OCI-LY3 (cell line): ENCODE measurements around the gene BPIFA3.

ENCODE experiments used
- H2AFZ ChIP-seq: fragments of 200-600, 300-600 bp; shearing (Covaris generic); 2 replicates; pipeline ENCODE4 v1.6.0; 2014; ENCODE audit warnings: antibody characterized with exemption, low read depth, low read length
- H3K27ac ChIP-seq: fragments of 200-600, 300-600 bp; sonication (generic); 2 replicates; pipeline ENCODE4 v1.5.1; 2014; ENCODE audit warnings: mild to moderate bottlenecking, low read length, moderate library complexity, mixed read lengths
- H3K27me3 ChIP-seq: fragments of 200-600, 300-600 bp; sonication (generic); 2 replicates; pipeline ENCODE4 v1.6.1; 2014; ENCODE audit warnings: low read depth, low read length, mixed read lengths
- H3K36me3 ChIP-seq: fragments of 200-600, 300-600 bp; sonication (generic); replicated peaks from 2 replicates; pipeline ENCODE3; 2014; ENCODE audit warnings: low read depth, low read length, mixed read lengths
- H3K4me1 ChIP-seq: fragments of 300-600, 200-600 bp; sonication (generic); 2 replicates; pipeline ENCODE4 v1.6.1; 2014; ENCODE audit warnings: low read length, mixed read lengths
- H3K4me2 ChIP-seq: fragments of 200-600, 300-600 bp; sonication (generic); 2 replicates; pipeline ENCODE4 v1.6.1; 2014; ENCODE audit warnings: low read length, mixed read lengths
- H3K4me3 ChIP-seq: fragments of 300-600, 200-600 bp; sonication (generic); 2 replicates; pipeline ENCODE4 v1.5.1; 2014; ENCODE audit warnings: antibody characterized with exemption, mild to moderate bottlenecking, low read length, moderate library complexity
- H3K79me2 ChIP-seq: fragments of 300-600, 200-600 bp; shearing (Covaris generic); 2 replicates; pipeline ENCODE4 v1.6.1; 2014; ENCODE audit warnings: mild to moderate bottlenecking, low read length, mixed read lengths
- H3K9ac ChIP-seq: fragments of 300-600, 200-600 bp; shearing (Covaris generic); 2 replicates; pipeline ENCODE4 v1.6.0; 2014; ENCODE audit warnings: mild to moderate bottlenecking, low read length, moderate library complexity
- H3K9me3 ChIP-seq: fragments of 200-600, 300-600 bp; shearing (Covaris generic); 2 replicates; pipeline ENCODE4 v1.6.1; 2014; ENCODE audit warnings: low read length, mixed read lengths; ENCODE audit not compliant: insufficient read depth
- H4K20me1 ChIP-seq: fragments of 200-600, 300-600 bp; sonication (generic); 2 replicates; pipeline ENCODE4 v1.6.1; 2016; ENCODE audit warnings: low read length, mixed read lengths; ENCODE audit not compliant: insufficient read depth
- CTCF ChIP-seq: fragments of 200-600, 300-600 bp; sonication (generic); IDR thresholded peaks from 2 replicates; pipeline ENCODE4 v1.5.1; 2014; ENCODE audit warnings: antibody characterized with exemption, low read length, low read depth
- EZH2phosphoT487 ChIP-seq: fragments of 200-600 bp; shearing (Covaris generic); IDR thresholded peaks from 2 replicates; pipeline ENCODE4 v1.6.1; 2018; ENCODE audit warnings: antibody characterized with exemption, mixed run types, low read depth

BPIFA3 gene

DNA sequence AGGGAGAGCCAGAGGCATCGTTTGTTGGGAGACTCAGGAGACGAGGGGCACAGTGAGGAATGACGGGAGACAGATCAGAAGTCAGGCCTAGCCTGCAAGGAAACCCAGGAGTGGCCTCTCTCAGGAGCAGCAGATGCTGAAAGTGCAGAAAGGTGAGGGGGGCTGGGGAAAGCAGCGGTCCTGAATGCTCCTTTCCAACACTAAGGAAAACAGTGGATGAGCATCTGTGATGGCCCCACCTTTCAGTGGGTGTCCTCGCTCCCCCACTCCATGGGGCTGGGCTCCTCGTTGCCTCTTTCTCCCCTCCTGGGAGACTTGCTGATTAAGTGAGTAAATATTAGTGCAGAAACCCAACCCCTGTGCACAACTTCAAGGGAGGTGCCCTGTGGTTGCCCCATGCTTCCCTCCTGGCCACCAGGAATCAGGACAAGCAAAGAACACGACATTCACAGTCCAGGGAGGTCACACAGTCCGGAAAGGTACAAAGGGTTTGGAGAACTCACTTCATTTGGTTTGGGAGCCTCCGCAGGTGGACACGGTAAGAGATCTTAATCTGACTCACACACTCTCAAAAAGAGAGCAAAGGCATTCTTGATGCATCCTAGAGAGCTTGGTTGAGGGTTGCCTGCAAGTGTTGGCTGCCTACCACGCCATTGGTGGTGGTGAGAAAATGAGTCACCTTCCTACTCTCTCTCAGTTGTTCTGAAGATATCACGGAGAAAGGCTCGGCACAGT lies 56.1 kb downstream of the BPIFA3 start:
- Histone ChIP-seq H2AFZ (no peak overlapping the region), H3K9me3 (no peaks in the 10 kb centered on the region), H3K36me3 (no peaks in the 10 kb centered on the region), H3K4me3 (no peak overlapping the region), H3K27ac (no peak overlapping the region), H3K4me1 (no peaks in the 10 kb centered on the region), H4K20me1 (no peaks in the 10 kb centered on the region), H3K4me2 (no peak overlapping the region), H3K9ac (no peak overlapping the region), H3K27me3 (peaks cover 22% of the 10 kb centered on the region), H3K79me2 (no peaks in the 10 kb centered on the region)
- TF ChIP-seq CTCF (no peak), EZH2phosphoT487 (no peak)

GRCh38 chr20:33275215-33275614 lies 58.1 kb downstream of the BPIFA3 start:
- Histone ChIP-seq H2AFZ (no peak overlapping the region), H3K27ac (no peak overlapping the region), H3K9ac (no peak overlapping the region), H3K4me1 (no peaks in the 10 kb centered on the region), H3K9me3 (no peaks in the 10 kb centered on the region), H3K79me2 (no peaks in the 10 kb centered on the region), H3K4me3 (no peak overlapping the region), H4K20me1 (no peaks in the 10 kb centered on the region), H3K36me3 (no peaks in the 10 kb centered on the region), H3K27me3 (peaks cover 33% of the 10 kb centered on the region), H3K4me2 (no peak overlapping the region)
- TF ChIP-seq EZH2phosphoT487 (no peak), CTCF (no peak)

GRCh38 chr20:33275871-33276270 lies 58.7 kb downstream of the BPIFA3 start:
- Histone ChIP-seq H3K27ac (no peak overlapping the region), H3K9me3 (no peaks in the 10 kb centered on the region), H3K36me3 (no peaks in the 10 kb centered on the region), H2AFZ (no peak overlapping the region), H3K4me2 (no peak overlapping the region), H3K79me2 (no peaks in the 10 kb centered on the region), H3K9ac (no peak overlapping the region), H3K4me1 (no peaks in the 10 kb centered on the region), H3K4me3 (no peak overlapping the region), H3K27me3 (peaks cover 28% of the 10 kb centered on the region), H4K20me1 (no peaks in the 10 kb centered on the region)
- TF ChIP-seq CTCF (no peak), EZH2phosphoT487 (no peak)

DNA sequence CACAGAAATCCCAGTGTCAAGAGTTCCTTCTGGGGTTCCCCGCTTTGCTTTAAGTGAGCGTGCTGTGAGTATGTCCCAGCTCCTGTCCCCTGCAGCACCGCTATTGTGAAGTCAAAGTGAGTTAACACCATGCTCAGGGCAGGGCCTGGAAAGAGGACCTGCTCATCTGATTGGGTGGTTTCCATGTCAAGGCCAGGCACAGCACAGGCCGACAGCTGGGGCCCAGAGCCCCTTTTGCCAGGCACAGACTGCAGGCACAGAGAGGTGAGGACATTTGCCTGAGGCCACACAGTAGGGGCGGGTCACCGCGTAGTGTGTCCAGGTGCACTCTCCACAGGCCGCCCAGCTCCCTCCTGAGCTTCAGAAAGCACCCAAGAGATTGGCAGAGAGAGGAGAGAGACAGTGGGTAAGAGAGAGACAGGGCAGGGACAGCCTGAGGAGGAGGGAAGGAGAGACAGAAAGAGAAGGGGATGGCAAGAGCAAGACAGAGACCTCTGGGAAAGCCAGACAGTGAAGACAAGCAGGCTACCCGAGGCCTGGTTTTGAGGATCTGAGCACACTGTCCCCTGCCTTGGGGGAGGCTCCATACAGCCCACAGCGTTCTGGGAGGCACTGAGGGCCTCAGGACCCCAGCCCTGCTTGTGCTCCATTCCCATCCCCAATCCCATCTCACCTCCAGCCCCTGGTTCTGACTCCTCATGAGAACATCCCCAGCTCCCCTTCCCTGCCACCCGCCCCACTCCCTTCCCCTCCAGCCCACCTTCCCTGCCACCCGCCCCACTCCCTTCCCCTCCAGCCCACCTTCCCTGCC lies 59.4 kb downstream of the BPIFA3 start:
- H2AFZ ChIP-seq = no peak overlapping the region
- no peak overlapping the region for H3K4me3 ChIP-seq
- H3K9me3 ChIP-seq = no peaks in the 10 kb centered on the region
- no peak for TF ChIP-seq CTCF
- no peak for TF ChIP-seq EZH2phosphoT487
- H3K27ac ChIP-seq = no peak overlapping the region
- no peaks in the 10 kb centered on the region for H3K79me2 ChIP-seq
- no peaks in the 10 kb centered on the region for H3K36me3 ChIP-seq
- no peak overlapping the region for H3K9ac ChIP-seq
- no peaks in the 10 kb centered on the region for H3K4me1 ChIP-seq
- H3K4me2 ChIP-seq = no peak overlapping the region
- H4K20me1 ChIP-seq = no peaks in the 10 kb centered on the region
- H3K27me3 ChIP-seq = peaks cover 26% of the 10 kb centered on the region
